A549 treated with DMSO at 1 μM for 4 hours (cell line): ENCODE measurements around the gene SAXO1. TPM values are rescaled to one million over a fixed set of nuclear protein-coding genes. Genes with fewer than 3 reads are reported as not detected.

Source experiments
- total RNA-seq: library from RNA; stranded (reverse); fragments of 200-300 nt; extraction: Qiagen RNA extraction; gene quantifications from 5 replicates; pipeline ENCODE4 v1.2.3, GENCODE V29; 2022; ENCODE audit warnings: low read depth

SAXO1 gene, protein sequence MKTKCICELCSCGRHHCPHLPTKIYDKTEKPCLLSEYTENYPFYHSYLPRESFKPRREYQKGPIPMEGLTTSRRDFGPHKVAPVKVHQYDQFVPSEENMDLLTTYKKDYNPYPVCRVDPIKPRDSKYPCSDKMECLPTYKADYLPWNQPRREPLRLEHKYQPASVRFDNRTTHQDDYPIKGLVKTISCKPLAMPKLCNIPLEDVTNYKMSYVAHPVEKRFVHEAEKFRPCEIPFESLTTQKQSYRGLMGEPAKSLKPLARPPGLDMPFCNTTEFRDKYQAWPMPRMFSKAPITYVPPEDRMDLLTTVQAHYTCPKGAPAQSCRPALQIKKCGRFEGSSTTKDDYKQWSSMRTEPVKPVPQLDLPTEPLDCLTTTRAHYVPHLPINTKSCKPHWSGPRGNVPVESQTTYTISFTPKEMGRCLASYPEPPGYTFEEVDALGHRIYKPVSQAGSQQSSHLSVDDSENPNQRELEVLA
- total RNA-seq = not detected in 5 replicates

GRCh38 chr9:19033015-19033414 lies at the start of gene SAXO1:
TSS of gene SAXO1 (minus strand) at chr9:19033209. CDS start at chr9:19032908, 301 bp downstream.

GRCh38 chr9:19048966-19049916 lies 16.2 kb upstream of the SAXO1 start, which contains the start of gene RRAGA:
TSS of gene RRAGA (plus strand) at chr9:19049427. CDS start at chr9:19049660, 233 bp downstream.

Other genes with a start within 250 kb of the SAXO1 start
- gene RRAGA, start 16.2 kb upstream of the SAXO1 start, total RNA-seq = 97.0 to 127 TPM (median 123 TPM) in 5 replicates
- gene HAUS6, start 69.7 kb upstream of the SAXO1 start, total RNA-seq = 23.3 to 33.0 TPM (median 28.3 TPM) in 5 replicates
- gene PLIN2, start 94.3 kb upstream of the SAXO1 start, total RNA-seq = 34.9 to 40.7 TPM (median 36.0 TPM) in 5 replicates
- gene DENND4C, start 197.5 kb upstream of the SAXO1 start, total RNA-seq = 15.7 to 21.1 TPM (median 19.2 TPM) in 5 replicates